B cell (primary cell): ENCODE measurements around the gene MRPL36. TPM values are rescaled to one million over a fixed set of nuclear protein-coding genes. Genes with fewer than 3 reads are reported as not detected.

Experiments used
- ATAC-seq: fragments of 200-7000 bp; cut with Tn5 transposase; one replicate; pipeline ENCODE4 v1.10.0; 2021; ENCODE audit warnings: low read depth, mild to moderate bottlenecking, moderate number of reproducible peaks, moderate library complexity
- CTCF ChIA-PET: fragments of 350-600 bp; sonication (Branson Sonifier 250); formaldehyde crosslinking; loops from one replicate; lab custom pipeline; 2021; ENCODE audit warnings: antibody characterized with exemption, inconsistent platforms; lab: Charles Lee
- POLR2A ChIA-PET: fragments of 350-600 bp; sonication (Branson Sonifier 250); formaldehyde crosslinking; loops from one replicate; lab custom pipeline; 2021; ENCODE audit warnings: antibody characterized with exemption; lab: Charles Lee
- DNase-seq: peaks from one replicate; pipeline ENCODE4 v3.0.0; 2013
- H2AFZ ChIP-seq: 2 replicates; pipeline ENCODE4 v1.6.1; 2012; ENCODE audit warnings: mild to moderate bottlenecking, low read depth, low read length; ENCODE audit not compliant: insufficient read depth, poor library complexity, severe bottlenecking
- H3K27ac ChIP-seq, 2 donors: 1 replicate in 1 of 2; 2 replicates in 1 of 2; pipeline ENCODE4 v1.5.1; 2012 to 2013; ENCODE audit warnings: low read length in 2 of 2, mild to moderate bottlenecking in 2 of 2, moderate library complexity in 1 of 2
- H3K27me3 ChIP-seq, 4 experiments: fragments of 200-600 bp in 1 of 4; sonication (generic) in 1 of 4; replicated peaks in 1 of 4; 1 replicate in 2 of 4; 2 replicates in 2 of 4; pipeline versions ENCODE4 v1.6.1 to v1.7.0; 2013 to 2016; ENCODE audit warnings: low read length in 3 of 4, mild to moderate bottlenecking in 2 of 4, mixed read lengths in 1 of 4, moderate library complexity in 1 of 4; ENCODE audit not compliant: insufficient read depth in 4 of 4, control insufficient read depth in 3 of 4; ENCODE audit errors: control extremely low read depth in 1 of 4
- H3K36me3 ChIP-seq, 2 experiments: replicated peaks in 1 of 2; 1 replicate in 1 of 2; 2 replicates in 1 of 2; pipeline versions ENCODE4 v1.6.1 to v1.7.1; 2013; ENCODE audit warnings: low read length in 1 of 2; ENCODE audit not compliant: insufficient read depth in 2 of 2, control insufficient read depth in 1 of 2; ENCODE audit errors: control extremely low read depth in 1 of 2, extremely low read depth in 1 of 2
- H3K4me1 ChIP-seq, 2 donors: fragments of 200-600 bp in 1 of 2; sonication (generic) in 1 of 2; 1 replicate in 1 of 2; 2 replicates in 1 of 2; pipeline versions ENCODE4 v1.5.1 to v1.6.1; 2013 to 2017; ENCODE audit warnings: low read length in 2 of 2; ENCODE audit not compliant: control insufficient read depth in 2 of 2, insufficient read depth in 2 of 2
- H3K4me2 ChIP-seq: replicated peaks from 2 replicates; pipeline ENCODE3; 2012; ENCODE audit warnings: mild to moderate bottlenecking, low read depth, low read length; ENCODE audit not compliant: poor library complexity, severe bottlenecking
- H3K4me3 ChIP-seq, 5 experiments: fragments of 200-600 bp in 1 of 5; sonication (generic) in 1 of 5; 1 replicate in 3 of 5; 2 replicates in 2 of 5; pipeline versions ENCODE4 v1.5.1 to v1.7.0; 2011 to 2016; ENCODE audit warnings: low read length in 4 of 5, mild to moderate bottlenecking in 4 of 5, low read depth in 2 of 5, control low read depth in 1 of 5, moderate library complexity in 1 of 5; ENCODE audit not compliant: insufficient read depth in 1 of 5; ENCODE audit errors: control extremely low read depth in 1 of 5, extremely low read depth in 1 of 5
- H3K79me2 ChIP-seq: fragments of 200-600 bp; sonication (generic); one replicate; pipeline ENCODE4 v1.6.0; 2016; ENCODE audit warnings: low read length; ENCODE audit not compliant: control insufficient read depth, insufficient read depth
- H3K9ac ChIP-seq: fragments of 200-600 bp; sonication (generic); 2 replicates; pipeline ENCODE4 v1.6.1; 2017; ENCODE audit warnings: mild to moderate bottlenecking, low read length, moderate library complexity
- H3K9me3 ChIP-seq, 3 donors: one replicate each; pipeline versions ENCODE4 v1.6.1 to v1.7.1; 2013; ENCODE audit warnings: low read length in 2 of 3; ENCODE audit not compliant: control insufficient read depth in 2 of 3, insufficient read depth in 1 of 3; ENCODE audit errors: control extremely low read depth in 1 of 3
- H4K20me1 ChIP-seq: 2 replicates; pipeline ENCODE4 v1.6.0; 2012; ENCODE audit warnings: mild to moderate bottlenecking, low read length; ENCODE audit not compliant: insufficient read depth, control insufficient read depth, poor library complexity, severe bottlenecking
- H3K27ac Mint-ChIP-seq: one replicate; pipeline ENCODE4 v1.8.0; 2021; ENCODE audit warnings: mixed read lengths
- H3K27me3 Mint-ChIP-seq: one replicate; pipeline ENCODE4 v1.8.0; 2021; ENCODE audit warnings: mixed read lengths
- H3K4me1 Mint-ChIP-seq: one replicate; pipeline ENCODE4 v1.8.0; 2021; ENCODE audit warnings: mixed read lengths
- H3K4me3 Mint-ChIP-seq: one replicate; pipeline ENCODE4 v1.8.0; 2021; ENCODE audit warnings: mixed read lengths
- H3K9me3 Mint-ChIP-seq: one replicate; pipeline ENCODE4 v1.8.0; 2022; ENCODE audit warnings: mixed read lengths; ENCODE audit not compliant: insufficient read depth
- CTCF ChIP-seq: fragments of 200-600 bp; IDR thresholded peaks from one replicate; pipeline ENCODE4 v1.8.0; 2022; ENCODE audit warnings: antibody characterized with exemption, mild to moderate bottlenecking
- EZH2 ChIP-seq: IDR thresholded peaks from 2 replicates; pipeline ENCODE4 v1.6.1; 2012; ENCODE audit warnings: borderline replicate concordance, low read depth, mild to moderate bottlenecking, moderate library complexity, low read length; ENCODE audit not compliant: insufficient read depth, poor library complexity, severe bottlenecking
- WGBS: methylation state at CpG from one replicate; pipeline ENCODE4 v1.1.5; 2013; ENCODE audit warnings: missing lambda C conversion rate; ENCODE audit not compliant: insufficient coverage; 5-methylcytosine and 5-hydroxymethylcytosine counted together
- intact Hi-C: fragments of 100-400 bp; cut with micrococcal nuclease; formaldehyde crosslinking; loops from one replicate; pipeline ENCODE4 v1.10.0; 2022
- polyA plus RNA-seq: library from polyadenylated mRNA; depleted of rRNA; stranded (reverse); fragments of >200 nt; gene quantifications from 2 replicates; pipeline ENCODE4 v1.2.3, GENCODE V29; 2012
- total RNA-seq, 2 donors: library from RNA; stranded (reverse); fragments of 120-200 nt in 1 of 2; gene quantifications; 1 replicate in 1 of 2; 2 replicates in 1 of 2; pipeline versions ENCODE4 v1.2.3 to v1.2.4, GENCODE V29; 2013 to 2022

The MRPL36 gene
- total and polyA plus RNA-seq, 2 donors (not counting 1 experiment from before 2014, with no cell fraction given): 12.5 to 25.0 TPM

GRCh38 chr5:1807451-1808185, 8.0 kb upstream of the MRPL36 start:
- Histone ChIP-seq H3K79me2 (peaks cover 84% of the 10 kb centered on the region), H3K27me3 (no peaks in the 10 kb centered on the region), H3K4me3 (no peak overlapping the region), H3K36me3 (peaks cover 1 to 91% of the 10 kb centered on the region in 2 experiments), H3K9me3 (no peaks in the 10 kb centered on the region), H4K20me1 (peaks cover 65% of the 10 kb centered on the region), H2AFZ (no peak overlapping the region), H3K9ac (no peak overlapping the region), H3K4me1 (no peaks in the 10 kb centered on the region), H3K27ac (no peak overlapping the region), H3K4me2 (no peak overlapping the region)
- intact Hi-C loops: no loop called here
- TF ChIP-seq CTCF: no peak
- no peak for TF ChIP-seq EZH2
- WGBS: 91% methylated on average over 20 of the region's 20 CpGs
- H3K4me1 Mint-ChIP-seq: peaks cover 17% of the 10 kb centered on the region
- no peaks in the 10 kb centered on the region for H3K27me3 Mint-ChIP-seq
- CTCF ChIA-PET: no interaction called here
- POLR2A ChIA-PET: no interaction called here
- ATAC-seq (no peak), DNase-seq (no peak)
- no peak overlapping the region for H3K27ac Mint-ChIP-seq
- no peaks in the 10 kb centered on the region for H3K9me3 Mint-ChIP-seq
- no peak overlapping the region for H3K4me3 Mint-ChIP-seq

GRCh38 chr5:1806974-1807373, 7.3 kb upstream of the MRPL36 start:
- 92% methylated on average over 16 of the region's 16 CpGs for WGBS
- no peak overlapping the region for H3K4me2 ChIP-seq
- no peaks in the 10 kb centered on the region for H3K9me3 Mint-ChIP-seq
- ATAC-seq: no peak
- POLR2A ChIA-PET: no interaction called here
- peaks cover 1 to 2% of the 10 kb centered on the region in 2 donors for H3K4me1 ChIP-seq
- peaks cover 20% of the 10 kb centered on the region for H3K4me1 Mint-ChIP-seq
- H2AFZ ChIP-seq: no peak overlapping the region
- no peak overlapping the region for H3K4me3 Mint-ChIP-seq
- H3K79me2 ChIP-seq: peaks cover 90% of the 10 kb centered on the region
- H3K27me3 Mint-ChIP-seq: no peaks in the 10 kb centered on the region
- H3K27ac ChIP-seq: no peak overlapping the region
- no peak overlapping the region for H3K4me3 ChIP-seq
- intact Hi-C loops: no loop called here
- CTCF ChIA-PET: no interaction called here
- H3K9ac ChIP-seq: no peak overlapping the region
- H3K27ac Mint-ChIP-seq: no peak overlapping the region
- peaks cover 1 to 86% of the 10 kb centered on the region in 2 experiments for H3K36me3 ChIP-seq
- TF ChIP-seq CTCF (no peak), EZH2 (no peak)
- H3K9me3 ChIP-seq: no peaks in the 10 kb centered on the region
- H4K20me1 ChIP-seq: peaks cover 62% of the 10 kb centered on the region
- no peak for DNase-seq
- no peaks in the 10 kb centered on the region for H3K27me3 ChIP-seq
